NCI-H2029 (cell line): ENCODE measurements around the gene VCPKMT.
"Not testable (repeated sequence)": the region's sequence is repeated elsewhere in the genome, so short reads cannot be mapped to it uniquely, and the experiment has no call there.

ENCODE experiments used
- DNase-seq: peaks from one replicate; lab custom pipeline; 2025; lab: John Stamatoyannopoulos, UW

The VCPKMT gene

GRCh38 chr14:50092006-50092555 is 24.3 kb downstream of the VCPKMT start:
- no peak for DNase-seq

DNA sequence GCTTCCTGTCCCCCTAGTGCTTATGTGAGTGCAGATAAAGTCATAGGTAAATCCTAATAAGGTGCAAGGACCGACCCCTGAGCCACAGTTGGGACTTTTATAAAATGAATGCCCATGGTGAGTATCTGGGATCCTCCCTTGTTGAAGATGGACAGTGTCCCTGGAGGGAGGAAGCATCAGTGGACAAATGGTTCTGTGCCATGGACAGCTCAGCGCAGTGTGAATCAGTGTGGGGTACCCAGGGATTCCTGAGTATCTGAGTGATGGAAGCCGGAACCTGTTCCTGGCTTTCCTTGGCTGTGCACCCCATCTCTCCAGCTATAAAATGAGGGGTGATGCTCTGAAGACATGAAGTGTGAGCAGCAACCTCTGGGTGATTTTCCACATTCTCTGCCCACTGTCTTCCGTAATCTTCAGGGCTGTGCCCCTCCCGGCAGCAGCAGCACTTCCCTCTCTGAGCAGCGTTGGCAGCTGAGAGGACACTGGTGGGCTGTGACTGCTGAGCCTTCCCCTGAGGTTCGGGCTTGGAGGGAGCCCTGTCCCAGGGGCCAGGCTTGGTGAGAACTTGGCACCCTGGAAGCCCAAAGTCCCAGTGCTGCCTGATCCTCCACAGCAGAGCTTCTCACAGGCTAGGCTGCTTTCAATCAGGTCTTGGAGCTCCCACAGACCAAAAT is 25.0 kb downstream of the VCPKMT start:
- no peak for DNase-seq

DNA sequence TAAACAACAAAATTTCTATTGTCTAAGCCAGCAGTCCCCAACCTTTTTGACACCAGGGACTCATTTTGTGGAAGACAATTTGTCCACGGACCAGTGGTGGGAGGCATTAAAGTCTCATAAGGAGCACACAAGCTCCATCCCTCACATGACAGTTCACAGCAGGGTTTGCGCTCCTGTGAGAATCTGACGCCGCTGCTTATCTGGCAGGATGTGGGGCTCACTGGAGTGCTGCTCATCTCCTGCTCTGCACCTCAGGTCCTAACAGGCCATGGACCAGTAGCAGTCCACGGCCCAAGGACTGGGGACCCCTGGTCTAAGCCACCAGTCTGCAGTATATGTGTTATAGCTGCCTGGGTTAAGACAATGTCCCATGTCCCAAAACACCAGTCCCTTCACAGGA is 27.2 kb downstream of the VCPKMT start:
- no peak for DNase-seq

DNA sequence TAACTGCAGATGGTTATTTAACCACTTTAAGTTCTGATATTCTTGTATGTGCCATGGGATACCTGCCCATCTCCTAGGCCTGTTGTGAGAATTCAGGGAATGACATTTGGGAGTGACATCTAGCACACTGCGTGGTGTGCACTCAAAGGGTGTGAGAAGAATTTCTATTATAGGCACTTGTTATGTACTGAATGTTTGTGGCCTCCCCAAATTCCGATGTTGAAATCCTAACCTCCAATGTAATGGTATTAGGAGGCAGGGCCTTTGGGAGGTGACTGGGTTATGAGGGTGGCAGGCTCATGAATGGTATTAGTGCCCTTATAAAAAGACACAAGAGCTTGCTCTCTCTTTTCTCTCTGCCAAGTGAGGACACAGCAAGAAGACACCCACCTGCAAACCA is 27.6 kb downstream of the VCPKMT start:
- DNase-seq = no peak

- DNase-seq = no peak
Observed at GRCh38 chr14:50088117-50088515, 28.3 kb downstream of the VCPKMT start.

DNA sequence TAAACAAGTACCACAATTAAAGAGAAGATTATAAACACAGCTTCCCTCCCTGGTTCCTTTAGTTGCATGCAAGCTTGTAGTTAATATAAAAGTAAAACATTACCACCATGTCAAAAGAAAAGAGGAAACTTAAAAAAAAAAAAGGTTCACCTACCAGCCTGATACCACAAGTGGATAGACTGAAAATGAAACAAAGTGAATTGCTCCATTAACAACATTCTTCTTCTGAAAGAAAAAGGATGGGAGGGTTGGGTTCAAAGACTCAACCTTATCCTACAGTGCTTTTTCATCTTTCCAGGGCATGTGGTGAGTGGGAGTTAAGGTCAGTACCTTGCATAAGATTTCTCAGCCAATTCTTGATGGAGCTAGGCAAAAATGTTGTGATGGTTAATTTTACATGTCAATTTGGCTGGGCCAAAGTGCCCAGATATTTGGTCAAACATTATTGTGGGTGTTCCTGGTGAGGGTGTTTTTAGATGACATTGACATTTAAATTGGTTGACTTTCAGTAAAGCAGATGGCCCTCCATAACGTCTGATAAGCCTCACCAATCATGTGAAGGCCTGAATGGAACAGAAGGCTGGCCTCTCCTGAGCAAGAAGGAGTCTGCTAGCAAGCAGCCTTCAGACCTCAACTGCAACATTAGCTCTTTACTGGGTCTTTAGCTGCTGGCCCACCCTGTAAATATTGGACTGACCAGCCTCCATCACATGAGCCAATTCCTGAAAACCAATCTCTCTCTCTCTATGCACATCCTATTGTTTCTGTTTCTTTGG is 28.8 kb downstream of the VCPKMT start:
- no peak for DNase-seq

GRCh38 chr14:50086321-50086711 is 30.1 kb downstream of the VCPKMT start:
- DNase-seq = no peak

DNA sequence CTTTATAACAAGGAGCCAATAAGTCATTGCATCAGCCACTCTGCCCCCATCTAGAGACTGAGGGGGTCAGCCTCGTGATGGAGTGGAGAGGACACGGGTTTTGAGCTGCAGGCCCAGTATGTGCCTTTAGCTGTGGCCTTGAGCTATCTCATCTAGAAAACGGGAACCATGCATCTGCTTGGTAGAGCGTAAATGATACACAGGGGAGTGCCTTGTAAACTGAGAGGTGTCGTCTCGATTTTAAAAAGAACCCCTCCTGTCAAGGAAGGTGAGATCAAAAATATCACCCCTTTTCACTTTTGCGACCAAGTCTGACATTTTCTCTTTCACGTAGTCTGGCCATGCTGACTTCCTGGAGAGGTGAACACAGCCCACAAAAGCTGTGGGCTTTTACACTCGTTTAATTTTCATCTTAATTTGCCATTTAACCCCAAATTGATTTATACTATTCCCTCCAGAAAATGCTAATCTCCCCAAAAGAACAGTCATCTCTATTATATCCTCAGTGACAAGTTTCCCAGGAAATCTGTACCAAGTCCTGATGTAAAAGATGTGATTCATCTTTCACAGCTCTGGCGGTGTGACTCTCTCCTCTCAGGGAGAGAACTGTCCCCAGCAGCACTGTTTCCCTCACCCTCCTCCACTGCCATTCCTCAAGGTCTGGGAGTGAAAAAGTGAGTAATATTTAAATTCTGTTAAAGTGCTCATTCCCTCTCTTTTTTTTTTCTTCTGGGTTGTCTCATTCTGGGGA is 30.6 kb downstream of the VCPKMT start:
- DNase-seq = no peak

GRCh38 chr14:50084666-50085065 is 31.7 kb downstream of the VCPKMT start:
- DNase-seq = no peak

DNA sequence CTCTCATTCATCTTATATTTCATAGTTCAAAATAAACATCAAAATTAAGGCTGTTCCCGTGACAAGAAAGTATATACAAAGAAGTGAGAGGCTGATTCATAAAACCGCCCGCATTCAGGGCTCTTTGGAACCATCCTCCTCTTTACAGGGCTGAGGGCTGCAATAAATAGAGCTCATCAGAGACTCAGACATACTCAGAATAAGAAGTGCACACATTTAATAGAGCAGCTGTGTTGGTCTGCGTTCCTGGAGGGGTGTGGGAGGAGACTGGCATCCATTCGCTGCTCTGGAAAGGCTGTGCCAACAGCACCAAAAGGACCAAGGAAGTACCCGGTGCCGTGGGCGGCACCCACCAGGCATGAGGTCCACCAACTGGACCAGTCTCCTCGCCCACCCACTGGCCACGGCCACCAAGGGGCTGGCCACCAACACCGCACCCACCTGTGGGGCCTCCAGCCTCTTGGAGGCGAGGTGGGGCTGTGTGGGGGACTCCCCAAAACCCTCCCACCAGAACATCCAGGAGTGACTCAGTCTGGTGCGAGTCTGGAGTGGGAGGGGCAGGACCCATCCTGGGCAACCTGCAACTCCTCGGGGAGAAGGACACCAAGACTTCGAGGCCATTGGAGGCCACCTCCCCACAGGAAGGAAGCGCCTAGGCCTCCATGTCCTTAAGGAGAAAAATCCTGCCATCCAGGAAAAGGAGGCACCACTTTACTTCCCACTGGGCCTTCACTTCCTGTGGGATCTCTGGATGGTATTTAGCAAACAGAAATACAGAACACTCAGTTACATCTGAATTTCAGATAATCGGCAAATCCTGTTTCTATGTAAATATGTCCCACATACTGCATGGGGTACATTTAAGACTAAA is 32.7 kb downstream of the VCPKMT start:
- DNase-seq = no peak

GRCh38 chr14:50082784-50083466 is 33.4 kb downstream of the VCPKMT start:
- DNase-seq = no peak

DNA sequence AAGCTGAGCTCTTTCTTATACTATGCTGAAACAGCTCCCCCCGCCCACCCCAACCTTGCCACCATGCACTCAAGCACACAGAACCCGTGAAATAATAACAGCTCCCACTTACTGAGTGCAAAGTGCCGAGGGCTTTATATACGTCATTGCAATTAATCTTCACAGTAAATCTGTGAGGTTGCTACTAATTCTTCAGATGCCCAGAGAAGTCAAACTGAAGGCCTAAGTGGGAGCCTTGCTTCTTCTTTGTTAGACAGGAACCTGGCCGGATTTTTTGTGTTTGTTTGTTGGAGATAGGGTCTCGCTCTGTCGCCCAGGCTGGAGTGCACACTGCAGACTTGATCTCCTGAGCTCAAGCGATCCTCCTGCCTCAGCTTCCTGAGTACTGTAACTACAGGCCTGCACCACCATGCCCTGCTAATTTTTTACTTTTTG is 34.0 kb downstream of the VCPKMT start:
- no peak for DNase-seq

DNA sequence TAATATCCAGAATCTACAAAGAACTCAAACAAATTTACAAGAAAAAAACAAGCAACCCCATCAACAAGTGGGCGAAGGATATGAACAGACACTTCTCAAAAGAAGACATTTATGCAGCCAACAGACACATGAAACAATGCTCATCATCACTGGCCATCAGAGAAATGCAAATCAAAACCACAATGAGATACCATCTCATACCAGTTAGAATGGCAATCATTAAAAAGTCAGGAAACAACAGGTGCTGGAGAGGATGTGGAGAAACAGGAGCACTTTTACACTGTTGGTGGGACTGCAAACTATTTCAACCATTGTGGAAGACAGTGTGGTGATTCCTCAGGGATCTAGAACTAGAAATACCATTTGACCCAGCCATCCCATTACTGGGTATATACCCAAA is 37.3 kb downstream of the VCPKMT start:
- not testable (repeated sequence) for DNase-seq

- not testable (repeated sequence) for DNase-seq
Observed at GRCh38 chr14:50073663-50074062, 42.7 kb downstream of the VCPKMT start.

- DNase-seq = no peak
Observed at GRCh38 chr14:50072395-50072794, 44.0 kb downstream of the VCPKMT start.

DNA sequence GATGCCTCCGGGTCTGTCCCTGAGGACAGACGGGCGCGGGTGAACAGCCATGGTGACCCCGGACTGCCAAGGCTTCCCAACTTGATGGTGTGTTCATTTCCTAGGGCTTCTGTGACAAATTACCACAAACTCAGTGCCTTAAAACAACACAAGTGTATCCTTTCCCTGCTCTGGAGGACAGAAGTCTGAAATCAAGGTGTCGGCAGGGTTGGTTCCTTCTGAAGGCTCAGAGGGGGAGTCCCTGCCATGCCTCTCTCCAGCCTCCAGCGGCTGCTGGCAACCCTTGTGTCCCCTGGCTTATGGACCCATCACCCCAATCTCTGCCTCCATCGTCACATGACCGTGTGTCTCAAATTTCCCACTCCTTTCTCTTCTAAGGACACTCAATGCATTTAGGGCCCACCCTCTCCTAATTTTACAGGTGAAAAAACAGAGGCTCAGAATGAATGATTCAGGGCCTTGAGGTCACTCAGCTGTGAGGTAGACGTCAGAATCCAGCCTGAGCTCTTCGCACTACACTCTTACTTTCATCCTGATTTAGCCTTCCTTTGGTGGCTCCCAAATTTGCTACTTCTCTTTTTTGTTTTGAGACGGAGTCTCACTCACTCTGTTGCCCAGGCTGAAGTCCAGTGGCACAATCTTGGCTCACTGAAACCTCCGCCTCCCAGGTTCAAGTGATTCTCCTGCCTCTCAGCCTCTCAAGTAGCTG is 45.4 kb downstream of the VCPKMT start:
- no peak for DNase-seq

DNA sequence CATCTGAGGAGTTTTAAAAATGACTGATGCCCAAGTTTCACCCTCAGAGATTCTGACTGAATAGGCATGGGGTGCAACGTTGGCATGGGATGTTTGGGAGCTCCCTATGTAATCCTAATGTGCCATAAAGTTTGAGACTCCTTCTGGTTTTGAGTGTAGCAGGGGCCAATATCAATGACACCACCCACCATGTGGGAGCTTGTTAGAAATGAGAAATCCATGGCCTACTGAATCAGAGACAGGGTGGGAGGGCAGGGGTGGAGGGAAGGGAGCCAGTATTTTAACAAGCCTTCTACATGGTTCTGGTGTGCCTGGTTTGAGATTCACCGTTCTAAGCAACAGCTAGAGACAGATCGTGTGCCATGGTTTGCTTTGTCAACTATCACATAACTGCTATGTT is 46.1 kb downstream of the VCPKMT start:
- DNase-seq = no peak

- no peak for DNase-seq
Observed at GRCh38 chr14:50069325-50069724, 47.0 kb downstream of the VCPKMT start.

DNA sequence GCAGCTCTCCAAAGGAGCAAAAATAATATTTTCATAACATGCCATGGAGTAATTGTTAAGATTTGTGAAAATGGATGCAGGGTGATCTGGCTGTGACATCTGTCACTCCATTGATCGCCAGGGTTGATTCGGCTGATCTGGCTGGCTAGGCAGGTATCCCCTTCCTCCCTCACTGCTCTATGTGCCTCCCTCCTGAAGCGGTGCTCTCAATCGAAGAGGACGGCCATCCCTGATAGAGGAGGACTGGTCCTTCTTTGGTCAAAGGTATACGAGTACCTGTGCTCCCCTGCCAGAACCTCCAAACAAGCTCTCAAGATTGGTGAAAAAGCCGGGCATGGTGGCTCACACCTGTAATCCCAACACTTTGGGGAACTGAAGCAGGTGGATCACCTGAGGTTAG is 47.9 kb downstream of the VCPKMT start:
- DNase-seq = no peak

DNA sequence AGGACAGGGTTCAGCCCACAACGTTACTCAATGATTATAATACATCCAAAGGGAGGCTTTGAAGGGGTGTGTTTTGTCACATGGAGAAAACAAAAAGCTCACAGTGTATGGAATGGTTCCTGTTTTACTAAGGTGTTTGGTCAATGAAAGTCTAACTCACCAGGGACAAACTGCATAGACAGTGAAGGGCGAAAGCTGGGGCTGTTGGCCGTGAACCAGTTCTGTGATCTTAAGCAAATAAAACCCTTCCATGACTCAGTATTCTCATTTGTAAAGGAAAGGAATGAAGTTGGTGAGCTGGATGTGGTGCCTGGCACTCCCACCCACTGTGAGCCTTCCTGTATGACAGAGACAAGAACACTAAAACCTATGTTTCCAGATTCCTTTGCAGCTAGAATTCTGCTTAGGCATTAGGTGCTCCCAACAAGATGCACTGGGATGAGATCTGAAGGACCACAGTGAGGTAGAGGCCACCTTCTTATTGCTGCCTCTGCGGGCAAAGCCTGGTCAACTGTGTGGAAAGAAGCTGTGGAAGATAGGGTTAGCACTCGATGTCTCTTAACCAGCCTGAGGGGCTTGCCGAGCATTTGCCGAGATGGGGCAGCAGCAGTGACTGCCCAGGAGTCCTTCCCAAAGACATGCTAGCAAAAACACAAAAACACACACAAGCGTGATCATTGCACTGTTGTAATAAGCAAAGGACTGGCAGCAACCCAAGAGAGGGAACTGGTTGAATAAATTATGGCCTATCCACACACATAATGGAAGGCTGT is 48.5 kb downstream of the VCPKMT start:
- no peak for DNase-seq
